Muscle of leg (tissue), 11 donors: ENCODE results near the gene ZNF443. TPM values are rescaled to one million over a fixed set of nuclear protein-coding genes. Genes with fewer than 3 reads are reported as not detected.
"Not testable (repeated sequence)": the region's sequence is repeated elsewhere in the genome, so short reads cannot be mapped to it uniquely, and the experiment has no call there.

Source experiments
- DNase-seq: peaks from one replicate; pipeline ENCODE4 v3.0.0; 2013
- H3K27ac ChIP-seq: one replicate; pipeline ENCODE4 v1.5.1; 2013; ENCODE audit warnings: mild to moderate bottlenecking, low read length, control low read depth
- H3K27me3 ChIP-seq: one replicate; pipeline ENCODE4 v1.6.1; 2013; ENCODE audit warnings: low read length; ENCODE audit not compliant: control insufficient read depth, insufficient read depth
- H3K36me3 ChIP-seq: one replicate; pipeline ENCODE4 v1.6.1; 2013; ENCODE audit warnings: low read length; ENCODE audit not compliant: control insufficient read depth, insufficient read depth
- H3K4me1 ChIP-seq: one replicate; pipeline ENCODE4 v1.6.1; 2013; ENCODE audit warnings: low read length; ENCODE audit not compliant: control insufficient read depth, insufficient read depth
- H3K4me3 ChIP-seq: one replicate; pipeline ENCODE4 v1.5.1; 2013; ENCODE audit warnings: low read length, control low read depth
- H3K9me3 ChIP-seq: replicated peaks from 2 replicates; pipeline ENCODE4 v1.6.1; 2013; ENCODE audit warnings: low read depth, low read length; ENCODE audit not compliant: control insufficient read depth
- WGBS: methylation state at CpG from one replicate; pipeline ENCODE4 v1.1.5; 2013; ENCODE audit warnings: missing lambda C conversion rate; ENCODE audit not compliant: insufficient coverage; 5-methylcytosine and 5-hydroxymethylcytosine counted together
- polyA plus RNA-seq, 8 donors: library from polyadenylated mRNA; unstranded; fragments of 120-200 nt; gene quantifications; one replicate each; pipeline versions ENCODE4 v1.2.1 to v1.2.3, GENCODE V29; 2013; ENCODE audit warnings: inconsistent platforms in 1 of 8, low replicate concordance in 1 of 8; ENCODE audit not compliant: insufficient read length in 8 of 8, insufficient read depth in 1 of 8
- total RNA-seq: library from RNA; stranded (reverse); fragments of 120-200 nt; gene quantifications from one replicate; pipeline ENCODE4 v1.2.4, GENCODE V29; 2013

Gene ZNF443
- total and polyA plus RNA-seq, 9 donors = 2.5 to 5.4 (median 3.3) TPM

DNA sequence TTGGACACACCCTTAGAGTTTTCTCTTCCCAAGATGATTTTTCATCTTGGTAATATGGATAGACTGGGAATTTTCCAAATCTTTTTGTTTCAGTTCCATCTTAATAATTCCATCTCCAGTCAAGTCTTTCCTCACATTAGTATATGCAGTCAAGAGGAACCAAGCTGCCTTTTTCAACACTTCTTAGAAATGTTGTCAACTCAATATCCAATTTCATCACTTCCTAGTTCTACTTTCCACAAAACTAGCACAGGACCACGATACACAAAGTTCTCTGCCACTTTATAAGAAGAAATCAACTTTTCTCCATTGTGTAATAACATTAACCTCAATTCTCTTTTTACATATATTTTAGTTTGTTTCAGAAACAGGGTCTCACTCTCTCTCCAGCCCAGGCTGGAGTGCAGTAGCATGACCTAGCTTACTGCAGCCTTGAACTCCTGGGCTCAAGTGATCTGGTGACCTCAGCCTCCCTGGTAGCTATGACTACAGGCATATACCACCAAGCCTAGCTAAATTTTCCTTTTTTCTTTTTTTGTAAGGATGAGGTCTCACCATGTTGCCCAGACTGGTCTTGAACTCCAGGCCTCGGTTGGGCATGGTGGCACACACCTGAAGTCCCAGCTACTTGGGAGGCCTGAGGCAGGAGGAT is 15.5 kb downstream of the ZNF443 start:
- no peaks in the 10 kb centered on the region for H3K36me3 ChIP-seq
- no peaks in the 10 kb centered on the region for H3K4me1 ChIP-seq
- no peak for DNase-seq
- no CpG with 5 or more reads among the region's 2 CpGs for WGBS
- no peak overlapping the region for H3K27ac ChIP-seq
- no peaks in the 10 kb centered on the region for H3K27me3 ChIP-seq
- H3K4me3 ChIP-seq = no peak overlapping the region
- H3K9me3 ChIP-seq = peaks cover 2% of the 10 kb centered on the region

- H3K9me3 ChIP-seq, H3K4me1 ChIP-seq, H3K36me3 ChIP-seq, DNase-seq, H3K27me3 ChIP-seq, H3K27ac ChIP-seq, H3K4me3 ChIP-seq: not testable (repeated sequence)
- 79% methylated on average over 2 of the region's 5 CpGs for WGBS
Measured at GRCh38 chr19:12417273-12417672, 23.5 kb downstream of the ZNF443 start.

GRCh38 chr19:12411893-12412292 is 28.9 kb downstream of the ZNF443 start:
- 100% methylated on average over 2 of the region's 2 CpGs for WGBS

GRCh38 chr19:12400633-12401502 is 40.0 kb downstream of the ZNF443 start, which contains the start of gene ZNF799:
ZNF799 (minus strand) TSS chr19:12401271; CDS start chr19:12401070, 201 bp downstream.
- DNase-seq = peak; percentile 99
- H3K27me3 ChIP-seq = no peaks in the 10 kb centered on the region
- WGBS = under 1% methylated on average over 64 of the region's 71 CpGs
- H3K36me3 ChIP-seq = no peaks in the 10 kb centered on the region
- peak within 1 kb of the TSS; percentile 87 for H3K27ac ChIP-seq
- H3K9me3 ChIP-seq = no peaks in the 10 kb centered on the region
- peak within 1 kb of the TSS; percentile 73 for H3K4me3 ChIP-seq
- peaks cover 7% of the 10 kb centered on the region for H3K4me1 ChIP-seq

More at GRCh38 chr19:12411893-12412292, 28.9 kb downstream of the ZNF443 start:
- no peaks in the 10 kb centered on the region for H3K4me1 ChIP-seq
- no peaks in the 10 kb centered on the region for H3K36me3 ChIP-seq
- H3K27ac ChIP-seq = no peak overlapping the region
- H3K27me3 ChIP-seq = no peaks in the 10 kb centered on the region
- no peak for DNase-seq
- H3K9me3 ChIP-seq = no peaks in the 10 kb centered on the region
- no peak overlapping the region for H3K4me3 ChIP-seq

- Histone ChIP-seq H3K4me3 (peak overlapping the region; percentile 73), H3K27ac (peak overlapping the region; percentile 73)
- H3K9me3 ChIP-seq, H3K27me3 ChIP-seq, H3K4me1 ChIP-seq, H3K36me3 ChIP-seq: not testable (repeated sequence)
- WGBS = 5% methylated on average over 12 of the region's 23 CpGs
- peak; percentile 28 for DNase-seq
Measured at GRCh38 chr19:12399901-12400632, 40.8 kb downstream of the ZNF443 start.

GRCh38 chr19:12391148-12391547 is 49.7 kb downstream of the ZNF443 start:
- peaks cover 13% of the 10 kb centered on the region for H3K36me3 ChIP-seq
- H3K27me3 ChIP-seq, H3K4me3 ChIP-seq, H3K27ac ChIP-seq, H3K4me1 ChIP-seq, DNase-seq, H3K9me3 ChIP-seq: not testable (repeated sequence)
- 90% methylated on average over 3 of the region's 6 CpGs for WGBS

DNA sequence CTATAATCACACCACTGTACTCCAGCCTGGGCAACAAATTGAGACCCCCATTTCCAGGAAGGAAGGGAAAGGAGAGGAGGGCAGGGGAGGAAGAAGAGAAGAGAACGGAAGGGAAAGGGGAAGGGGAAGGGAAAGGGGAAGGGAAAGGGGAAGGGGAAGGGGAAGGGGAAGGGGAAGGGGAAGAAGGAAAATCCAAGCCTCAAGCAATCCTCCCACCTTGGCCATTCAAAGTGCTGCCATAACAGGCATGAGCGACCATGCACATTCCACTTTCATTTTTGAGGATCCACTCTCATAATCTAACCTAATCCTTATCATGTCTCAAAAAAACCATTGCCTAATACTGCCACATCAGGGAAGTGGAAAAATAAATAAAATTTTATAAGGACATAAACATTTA is 54.5 kb downstream of the ZNF443 start:
- not testable (repeated sequence) for DNase-seq, H3K36me3 ChIP-seq, H3K27ac ChIP-seq, H3K27me3 ChIP-seq, H3K9me3 ChIP-seq, H3K4me3 ChIP-seq, H3K4me1 ChIP-seq
- no CpG with 5 or more reads among the region's 2 CpGs for WGBS

GRCh38 chr19:12380444-12380737 is 60.4 kb downstream of the ZNF443 start:
- H3K36me3 ChIP-seq = peaks cover 4% of the 10 kb centered on the region
- WGBS = no CpG with 5 or more reads among the region's 2 CpGs
- peaks cover 4% of the 10 kb centered on the region for H3K9me3 ChIP-seq
- no peak overlapping the region for H3K27ac ChIP-seq
- no peaks in the 10 kb centered on the region for H3K27me3 ChIP-seq
- H3K4me1 ChIP-seq = no peaks in the 10 kb centered on the region
- no peak overlapping the region for H3K4me3 ChIP-seq
- no peak for DNase-seq

- Histone ChIP-seq H3K27ac (no peak overlapping the region), H3K4me3 (no peak overlapping the region), H3K4me1 (no peaks in the 10 kb centered on the region), H3K9me3 (peaks cover 4% of the 10 kb centered on the region), H3K36me3 (peaks cover 4% of the 10 kb centered on the region), H3K27me3 (no peaks in the 10 kb centered on the region)
- WGBS = no CpG with 5 or more reads among the region's 5 CpGs
- no peak for DNase-seq
Measured at GRCh38 chr19:12379732-12380443, 60.9 kb downstream of the ZNF443 start.
